ENCODE data around the gene NR3C1.

NR3C1 gene

GRCh38 chr5:143315929-143316328, 87.6 kb downstream of the NR3C1 start:
- Histone ChIP-seq H4K20me1 (ENCODE audit: insufficient read depth, low read length, poor library complexity, severe bottlenecking) (no peaks in the 10 kb centered on the region), H3K79me2 (ENCODE audit: insufficient read depth, low read length) (no peaks in the 10 kb centered on the region; the same call in 1 of the 2 replicates), H3K36me3 (ENCODE audit: insufficient read depth, low read length) (peaks cover 31% of the 10 kb centered on the region), H3F3A (ENCODE audit: low read depth) (no peaks in the 10 kb centered on the region), H3K4me3 (ENCODE audit: low read length, poor library complexity, severe bottlenecking) (no peak overlapping the region), H3K9me2 (replicated peaks; ENCODE audit: low read depth, low read length) (no peaks in the 10 kb centered on the region), H3K4me2 (ENCODE audit: low read depth, low read length, poor library complexity, severe bottlenecking) (no peak overlapping the region), H3K9me3 (ENCODE audit: insufficient read depth, low read depth, low read length) (no peaks in the 10 kb centered on the region), H3K4me1 (ENCODE audit: insufficient read depth, low read length, poor library complexity, severe bottlenecking) (no peaks in the 10 kb centered on the region), H3K27me3 (ENCODE audit: insufficient read depth, low read length, poor library complexity, severe bottlenecking) (no peaks in the 10 kb centered on the region), H2AFZ (ENCODE audit: low read length) (no peak overlapping the region), H3K9ac (ENCODE audit: low read depth, low read length, poor library complexity, severe bottlenecking) (no peak overlapping the region)
- TF ChIP-seq EZH2phosphoT487 (IDR thresholded peaks at IDR 0.05; ENCODE audit: borderline replicate concordance) (no peak), CTCF (conservative IDR thresholded peaks at IDR 0.05; ENCODE audit: low read length) (no peak)

DNA sequence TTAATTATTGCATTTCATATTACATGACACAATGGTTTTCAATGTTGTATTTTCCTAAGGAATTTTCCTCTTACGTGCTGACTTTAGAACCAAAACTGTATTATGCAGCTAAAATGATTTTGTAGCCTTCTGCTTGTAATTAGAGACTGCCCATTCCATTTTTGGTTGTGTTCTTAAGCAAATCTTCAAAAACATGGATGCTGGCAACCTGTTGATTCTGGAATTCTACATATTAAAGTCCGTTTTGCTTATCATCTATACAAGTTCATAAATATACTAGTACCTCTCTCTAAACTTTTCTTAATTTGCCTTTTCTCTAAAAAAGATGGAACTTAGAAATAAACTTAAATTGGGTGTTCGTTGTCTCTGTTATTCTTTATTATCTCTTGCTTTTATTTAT, 88.3 kb downstream of the NR3C1 start:
- Histone ChIP-seq H3K9me2 (replicated peaks; ENCODE audit: low read depth, low read length) (no peaks in the 10 kb centered on the region), H3K4me1 (ENCODE audit: insufficient read depth, low read length, poor library complexity, severe bottlenecking) (no peaks in the 10 kb centered on the region), H3K4me2 (ENCODE audit: low read depth, low read length, poor library complexity, severe bottlenecking) (no peak overlapping the region), H3K36me3 (ENCODE audit: insufficient read depth, low read length) (peaks cover 37% of the 10 kb centered on the region), H3K9me3 (ENCODE audit: insufficient read depth, low read depth, low read length) (no peaks in the 10 kb centered on the region), H2AFZ (ENCODE audit: low read length) (no peak overlapping the region), H3K4me3 (ENCODE audit: low read length, poor library complexity, severe bottlenecking) (no peak overlapping the region), H3K9ac (ENCODE audit: low read depth, low read length, poor library complexity, severe bottlenecking) (no peak overlapping the region), H3K27me3 (ENCODE audit: insufficient read depth, low read length, poor library complexity, severe bottlenecking) (no peaks in the 10 kb centered on the region), H3F3A (ENCODE audit: low read depth) (no peaks in the 10 kb centered on the region), H3K79me2 (ENCODE audit: insufficient read depth, low read length) (no peaks in the 10 kb centered on the region; the same call in 1 of the 2 replicates), H4K20me1 (ENCODE audit: insufficient read depth, low read length, poor library complexity, severe bottlenecking) (no peaks in the 10 kb centered on the region)
- TF ChIP-seq CTCF (conservative IDR thresholded peaks at IDR 0.05; ENCODE audit: low read length) (no peak), EZH2phosphoT487 (IDR thresholded peaks at IDR 0.05; ENCODE audit: borderline replicate concordance) (no peak)

DNA sequence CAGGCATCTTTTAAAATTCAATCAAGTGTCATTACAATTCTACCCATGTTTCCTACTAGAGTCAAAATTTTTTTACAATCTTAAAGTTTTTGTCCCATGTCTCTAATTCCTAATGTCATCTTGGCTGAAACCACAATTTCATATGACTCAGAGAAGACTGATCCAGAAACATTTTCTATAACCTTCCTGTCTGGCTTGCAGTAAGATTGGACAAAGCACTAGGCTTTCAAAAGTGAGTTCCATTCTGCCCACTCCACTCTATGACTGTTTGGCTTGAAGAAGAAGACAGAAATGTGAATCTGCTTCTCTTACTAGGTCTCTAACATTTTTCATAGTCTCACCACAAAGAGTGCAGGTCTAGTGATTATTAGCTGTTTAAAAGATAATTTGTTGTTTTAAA, 88.8 kb downstream of the NR3C1 start:
- H3K9ac ChIP-seq (ENCODE audit: low read depth, low read length, poor library complexity, severe bottlenecking), result no peak overlapping the region
- H3K4me1 ChIP-seq (ENCODE audit: insufficient read depth, low read length, poor library complexity, severe bottlenecking), result no peaks in the 10 kb centered on the region
- no peak overlapping the region for H2AFZ ChIP-seq (ENCODE audit: low read length)
- no peaks in the 10 kb centered on the region for H3K9me2 ChIP-seq (replicated peaks; ENCODE audit: low read depth, low read length)
- no peaks in the 10 kb centered on the region for H3K27me3 ChIP-seq (ENCODE audit: insufficient read depth, low read length, poor library complexity, severe bottlenecking)
- no peak overlapping the region for H3K4me2 ChIP-seq (ENCODE audit: low read depth, low read length, poor library complexity, severe bottlenecking)
- no peaks in the 10 kb centered on the region for H3F3A ChIP-seq (ENCODE audit: low read depth)
- no peaks in the 10 kb centered on the region; the same call in 1 of the 2 replicates for H3K79me2 ChIP-seq (ENCODE audit: insufficient read depth, low read length)
- no peak overlapping the region for H3K4me3 ChIP-seq (ENCODE audit: low read length, poor library complexity, severe bottlenecking)
- H3K36me3 ChIP-seq (ENCODE audit: insufficient read depth, low read length), result peaks cover 43% of the 10 kb centered on the region
- H3K9me3 ChIP-seq (ENCODE audit: insufficient read depth, low read depth, low read length), result no peaks in the 10 kb centered on the region
- no peaks in the 10 kb centered on the region for H4K20me1 ChIP-seq (ENCODE audit: insufficient read depth, low read length, poor library complexity, severe bottlenecking)
- no peak for TF ChIP-seq CTCF (conservative IDR thresholded peaks at IDR 0.05; ENCODE audit: low read length)
- TF ChIP-seq EZH2phosphoT487 (IDR thresholded peaks at IDR 0.05; ENCODE audit: borderline replicate concordance), result no peak

All from Loucy (cell line).